Measurements from ENCODE around the gene CRB3. TPM values are rescaled to one million over a fixed set of nuclear protein-coding genes. Genes with fewer than 3 reads are reported as not detected.

CRB3 gene
- polyA plus RNA-seq, 2 of the 4 experiments (the other 2 are of a cell fraction) = 1.9 to 5.7 TPM

DNA sequence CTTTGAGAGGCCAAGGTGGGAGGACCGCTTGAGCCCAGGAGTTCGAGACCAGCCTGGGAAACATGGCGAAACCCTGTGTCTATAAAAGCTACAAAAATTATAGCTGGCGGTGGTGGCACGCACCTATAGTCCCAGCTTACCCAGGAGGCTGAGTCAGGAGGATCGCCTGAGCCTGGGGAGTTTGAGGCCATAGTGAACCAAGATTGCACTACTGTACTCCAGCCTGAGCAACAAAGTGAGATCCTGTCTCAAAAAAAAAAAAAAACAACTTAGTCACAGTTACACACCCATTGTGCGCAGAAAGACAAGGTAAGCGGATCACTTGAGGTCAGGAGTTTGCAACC, 18.2 kb downstream of the CRB3 start:
- TF ChIP-seq ESRRA (IDR thresholded peaks at IDR 0.05; ENCODE audit: borderline replicate concordance, low read length) (no peak), HDAC2 (IDR thresholded peaks at IDR 0.05) (no peak), SMC3 (IDR thresholded peaks at IDR 0.05) (no peak), RCOR1 (IDR thresholded peaks at IDR 0.05; ENCODE audit: low read depth, low read length) (no peak)
- TF ChIP-seq, protein P1, sequence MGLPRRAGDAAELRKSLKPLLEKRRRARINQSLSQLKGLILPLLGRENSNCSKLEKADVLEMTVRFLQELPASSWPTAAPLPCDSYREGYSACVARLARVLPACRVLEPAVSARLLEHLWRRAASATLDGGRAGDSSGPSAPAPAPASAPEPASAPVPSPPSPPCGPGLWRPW (IDR thresholded peaks at IDR 0.05) = no peak
- TF ChIP-seq, protein P2, sequence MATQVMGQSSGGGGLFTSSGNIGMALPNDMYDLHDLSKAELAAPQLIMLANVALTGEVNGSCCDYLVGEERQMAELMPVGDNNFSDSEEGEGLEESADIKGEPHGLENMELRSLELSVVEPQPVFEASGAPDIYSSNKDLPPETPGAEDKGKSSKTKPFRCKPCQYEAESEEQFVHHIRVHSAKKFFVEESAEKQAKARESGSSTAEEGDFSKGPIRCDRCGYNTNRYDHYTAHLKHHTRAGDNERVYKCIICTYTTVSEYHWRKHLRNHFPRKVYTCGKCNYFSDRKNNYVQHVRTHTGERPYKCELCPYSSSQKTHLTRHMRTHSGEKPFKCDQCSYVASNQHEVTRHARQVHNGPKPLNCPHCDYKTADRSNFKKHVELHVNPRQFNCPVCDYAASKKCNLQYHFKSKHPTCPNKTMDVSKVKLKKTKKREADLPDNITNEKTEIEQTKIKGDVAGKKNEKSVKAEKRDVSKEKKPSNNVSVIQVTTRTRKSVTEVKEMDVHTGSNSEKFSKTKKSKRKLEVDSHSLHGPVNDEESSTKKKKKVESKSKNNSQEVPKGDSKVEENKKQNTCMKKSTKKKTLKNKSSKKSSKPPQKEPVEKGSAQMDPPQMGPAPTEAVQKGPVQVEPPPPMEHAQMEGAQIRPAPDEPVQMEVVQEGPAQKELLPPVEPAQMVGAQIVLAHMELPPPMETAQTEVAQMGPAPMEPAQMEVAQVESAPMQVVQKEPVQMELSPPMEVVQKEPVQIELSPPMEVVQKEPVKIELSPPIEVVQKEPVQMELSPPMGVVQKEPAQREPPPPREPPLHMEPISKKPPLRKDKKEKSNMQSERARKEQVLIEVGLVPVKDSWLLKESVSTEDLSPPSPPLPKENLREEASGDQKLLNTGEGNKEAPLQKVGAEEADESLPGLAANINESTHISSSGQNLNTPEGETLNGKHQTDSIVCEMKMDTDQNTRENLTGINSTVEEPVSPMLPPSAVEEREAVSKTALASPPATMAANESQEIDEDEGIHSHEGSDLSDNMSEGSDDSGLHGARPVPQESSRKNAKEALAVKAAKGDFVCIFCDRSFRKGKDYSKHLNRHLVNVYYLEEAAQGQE (IDR thresholded peaks at IDR 0.05) = no peak
- TF ChIP-seq, protein P3, sequence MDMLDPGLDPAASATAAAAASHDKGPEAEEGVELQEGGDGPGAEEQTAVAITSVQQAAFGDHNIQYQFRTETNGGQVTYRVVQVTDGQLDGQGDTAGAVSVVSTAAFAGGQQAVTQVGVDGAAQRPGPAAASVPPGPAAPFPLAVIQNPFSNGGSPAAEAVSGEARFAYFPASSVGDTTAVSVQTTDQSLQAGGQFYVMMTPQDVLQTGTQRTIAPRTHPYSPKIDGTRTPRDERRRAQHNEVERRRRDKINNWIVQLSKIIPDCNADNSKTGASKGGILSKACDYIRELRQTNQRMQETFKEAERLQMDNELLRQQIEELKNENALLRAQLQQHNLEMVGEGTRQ (IDR thresholded peaks at IDR 0.05) = no peak
- H3K4me1 ChIP-seq = no peaks in the 10 kb centered on the region
- no peak overlapping the region for H3K27ac ChIP-seq
- ChIA-PET POLR2A (no interaction called here), CTCF (interaction anchor here (0.6 to 1.9 kb wide), 7 partner anchors 10 to 123 kb away, joined by 3 to 11 read pairs (median 5); no protein-coding TSS in a partner anchor)
- H3K9me3 ChIP-seq = no peaks in the 10 kb centered on the region
- no peak overlapping the region for H3K4me2 ChIP-seq
- FAIRE-seq (no peak), ATAC-seq (no peak), DNase-seq (ENCODE audit: low read depth in 1 of 2, low spot score in 1 of 2) (no peak)
- H3K4me3 ChIP-seq = no peak overlapping the region
- WGBS (ENCODE audit: missing lambda C conversion rate) = 90% methylated on average over 8 of the region's 8 CpGs

DNA sequence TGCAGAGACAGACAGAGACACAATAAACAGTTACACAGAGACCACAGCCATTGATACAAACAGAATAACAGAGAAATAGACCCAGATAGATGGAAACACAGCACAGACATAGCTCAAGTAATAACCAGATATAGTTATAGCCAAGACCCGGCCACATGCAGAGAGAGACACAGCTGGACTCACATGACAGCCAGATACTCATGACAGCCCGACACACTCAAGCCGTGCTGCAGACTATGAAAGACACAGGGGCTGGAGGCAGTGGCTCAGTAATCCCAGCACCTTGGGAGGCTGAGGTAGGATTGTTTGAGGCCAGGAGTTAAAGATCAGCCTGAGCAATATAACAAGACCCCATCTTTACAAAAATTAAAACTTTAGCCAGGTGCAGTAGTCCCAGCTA, 19.2 kb downstream of the CRB3 start:
- CTCF ChIA-PET = interaction anchor here (1.0 kb wide), 1 partner anchor 25 kb away, joined by 3 read pairs; no protein-coding TSS in a partner anchor
- Histone ChIP-seq H3K4me3 (no peak overlapping the region), H3K4me2 (no peak overlapping the region), H3K9me3 (no peaks in the 10 kb centered on the region), H3K27ac (no peak overlapping the region), H3K4me1 (no peaks in the 10 kb centered on the region)
- no peak for TF ChIP-seq ZC3H11A (IDR thresholded peaks at IDR 0.05)
- TF ChIP-seq JUN (IDR thresholded peaks at IDR 0.05) = no peak
- no peak for TF ChIP-seq JUNB (IDR thresholded peaks at IDR 0.05)
- TF ChIP-seq FOSL2 (IDR thresholded peaks at IDR 0.05) = no peak
- no peak for TF ChIP-seq FOSL2 (CRISPR knock-in tag; IDR thresholded peaks at IDR 0.05)
- no peak for ATAC-seq
- POLR2A ChIA-PET = no interaction called here
- no peak for FAIRE-seq
- no peak for DNase-seq (ENCODE audit: low read depth in 1 of 2, low spot score in 1 of 2)
- 58% methylated on average over 3 of the region's 3 CpGs for WGBS (ENCODE audit: missing lambda C conversion rate)

DNA sequence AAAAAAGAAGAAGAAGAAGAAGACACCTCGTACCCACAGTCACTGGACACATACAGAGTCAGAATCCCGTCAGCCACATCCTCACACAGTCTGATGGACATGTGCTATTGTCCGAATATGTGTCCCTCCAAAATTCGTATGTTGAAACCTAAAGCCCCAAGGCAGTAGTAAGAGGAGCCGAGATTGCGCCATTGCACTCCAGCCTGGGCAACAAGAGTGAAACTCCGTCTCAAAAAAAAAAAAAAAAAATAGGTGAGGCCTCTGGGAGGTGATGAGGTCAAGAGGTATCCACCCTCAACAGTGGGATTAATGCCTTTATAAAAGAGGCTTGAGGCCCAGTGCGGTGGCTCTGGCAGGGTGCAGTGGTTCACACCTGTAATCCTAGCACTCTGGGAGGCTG, 20.2 kb downstream of the CRB3 start:
- TF ChIP-seq EHMT2 (IDR thresholded peaks at IDR 0.05; ENCODE audit: low read depth) = no peak
- TF ChIP-seq, protein P4, sequence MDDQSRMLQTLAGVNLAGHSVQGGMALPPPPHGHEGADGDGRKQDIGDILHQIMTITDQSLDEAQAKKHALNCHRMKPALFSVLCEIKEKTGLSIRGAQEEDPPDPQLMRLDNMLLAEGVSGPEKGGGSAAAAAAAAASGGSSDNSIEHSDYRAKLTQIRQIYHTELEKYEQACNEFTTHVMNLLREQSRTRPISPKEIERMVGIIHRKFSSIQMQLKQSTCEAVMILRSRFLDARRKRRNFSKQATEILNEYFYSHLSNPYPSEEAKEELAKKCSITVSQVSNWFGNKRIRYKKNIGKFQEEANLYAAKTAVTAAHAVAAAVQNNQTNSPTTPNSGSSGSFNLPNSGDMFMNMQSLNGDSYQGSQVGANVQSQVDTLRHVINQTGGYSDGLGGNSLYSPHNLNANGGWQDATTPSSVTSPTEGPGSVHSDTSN (IDR thresholded peaks at IDR 0.05) = no peak
- TF ChIP-seq KDM1A (IDR thresholded peaks at IDR 0.05; ENCODE audit: low read depth) = no peak
- TF ChIP-seq SMC3 (IDR thresholded peaks at IDR 0.05) = no peak
- TF ChIP-seq, protein P5, sequence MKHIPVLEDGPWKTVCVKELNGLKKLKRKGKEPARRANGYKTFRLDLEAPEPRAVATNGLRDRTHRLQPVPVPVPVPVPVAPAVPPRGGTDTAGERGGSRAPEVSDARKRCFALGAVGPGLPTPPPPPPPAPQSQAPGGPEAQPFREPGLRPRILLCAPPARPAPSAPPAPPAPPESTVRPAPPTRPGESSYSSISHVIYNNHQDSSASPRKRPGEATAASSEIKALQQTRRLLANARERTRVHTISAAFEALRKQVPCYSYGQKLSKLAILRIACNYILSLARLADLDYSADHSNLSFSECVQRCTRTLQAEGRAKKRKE (CRISPR knock-in tag; IDR thresholded peaks at IDR 0.05; ENCODE audit: low read depth) = no peak
- TF ChIP-seq RAD21 (conservative IDR thresholded peaks at IDR 0.05 in 1 of 2, IDR thresholded peaks at IDR 0.05 in 1 of 2) = no peak
- no peak for TF ChIP-seq CBX2 (IDR thresholded peaks at IDR 0.05; ENCODE audit: borderline replicate concordance, low read depth)
- TF ChIP-seq SREBF2 (IDR thresholded peaks at IDR 0.05) = no peak
- 83% methylated on average over 8 of the region's 8 CpGs for whole genome bisulfite sequencing (ENCODE audit: missing lambda C conversion rate)
- CTCF ChIA-PET = interaction anchor here (1.0 kb wide), 1 partner anchor 24 kb away, joined by 3 read pairs; no protein-coding TSS in a partner anchor
- ATAC-seq (no peak), DNase-seq (ENCODE audit: low read depth in 1 of 2, low spot score in 1 of 2) (no peak), FAIRE-seq (no peak)
- Histone ChIP-seq H3K4me2 (no peak overlapping the region), H3K4me1 (no peaks in the 10 kb centered on the region), H3K9me3 (no peaks in the 10 kb centered on the region), H3K4me3 (no peak overlapping the region), H3K27ac (no peak overlapping the region)
- POLR2A ChIA-PET = no interaction called here

All from A549 (cell line).